Measurements from ENCODE around the gene NTM. TPM values are rescaled to one million over a fixed set of nuclear protein-coding genes. Genes with fewer than 3 reads are reported as not detected.

The NTM gene
- total RNA-seq, 1 experiment from 2014 or later, result 9.9 TPM

DNA sequence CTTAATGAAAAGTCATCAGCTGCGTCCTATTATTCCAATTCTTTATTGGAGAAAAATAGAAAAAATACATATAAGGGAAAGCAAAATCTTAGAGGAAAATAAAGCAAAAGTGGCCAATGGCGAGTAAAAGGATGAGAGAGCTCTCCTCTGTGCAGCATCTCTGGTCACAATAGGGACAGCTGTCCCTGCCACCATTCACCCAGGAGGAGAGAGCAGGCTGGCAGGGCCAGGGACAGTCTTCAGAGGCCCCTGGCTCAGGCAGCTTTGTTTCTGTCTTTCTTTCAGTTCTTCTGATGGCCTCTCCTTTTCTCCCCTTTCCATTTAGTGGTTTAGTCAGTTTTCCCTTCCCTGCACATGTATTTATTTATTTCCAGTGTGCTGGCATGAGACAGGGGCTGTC lies 941.3 kb downstream of the NTM start:
- Histone ChIP-seq H4K8ac (replicated peaks; ENCODE audit: insufficient read length, low read depth, low read length) (no peak overlapping the region), H3K79me1 (ENCODE audit: insufficient read depth, low read depth, low read length, poor library complexity, severe bottlenecking) (no peaks in the 10 kb centered on the region), H3K4me1 (ENCODE audit: insufficient read depth, low read length) (no peaks in the 10 kb centered on the region), H3K56ac (ENCODE audit: insufficient read length, low read depth, low read length) (no peak overlapping the region), H4K20me1 (ENCODE audit: control insufficient read depth, insufficient read depth, insufficient read length) (no peaks in the 10 kb centered on the region), H3T11ph (ENCODE audit: low read length) (no peak overlapping the region), H3K79me2 (ENCODE audit: insufficient read depth, low read length) (no peaks in the 10 kb centered on the region), H3K9ac (ENCODE audit: extremely low read depth, insufficient read length, low read length) (no peak overlapping the region), H3K4ac (ENCODE audit: low read depth, low read length) (no peak overlapping the region), H2BK120ac (ENCODE audit: low read depth, low read length, poor library complexity, severe bottlenecking) (no peak overlapping the region), H2BK12ac (ENCODE audit: insufficient read length, low read depth, low read length) (no peak overlapping the region), H4K5ac (ENCODE audit: insufficient read length, low read depth, low read length) (no peak overlapping the region), H2BK20ac (ENCODE audit: low read depth, low read length, poor library complexity, severe bottlenecking) (no peak overlapping the region), H3K27me3 (ENCODE audit: insufficient read depth, low read length) (no peaks in the 10 kb centered on the region), H3K14ac (ENCODE audit: insufficient read depth, low read length) (no peak overlapping the region), H2BK15ac (ENCODE audit: low read depth, low read length) (no peak overlapping the region), H3K18ac (ENCODE audit: insufficient read length, low read depth, low read length) (no peak overlapping the region), H3K23ac (ENCODE audit: insufficient read length, low read depth, low read length) (no peak overlapping the region), H4K91ac (ENCODE audit: insufficient read length, low read depth, low read length) (no peak overlapping the region), H3K9me3 (ENCODE audit: control insufficient read depth, low read depth, low read length) (no peaks in the 10 kb centered on the region), H3K27ac (ENCODE audit: insufficient read length, low read depth, low read length) (no peak overlapping the region), H3K4me2 (ENCODE audit: insufficient read depth, insufficient read length, low read length) (no peak overlapping the region), H2AFZ (ENCODE audit: low read length) (no peak overlapping the region), H2BK5ac (ENCODE audit: insufficient read length, low read length) (no peak overlapping the region), H2AK5ac (ENCODE audit: insufficient read length, low read length) (no peak overlapping the region), H3K23me2 (ENCODE audit: insufficient read length, low read depth, low read length, poor library complexity, severe bottlenecking) (no peaks in the 10 kb centered on the region)
- no peak for DNase-seq
- no peak overlapping the region for H3K27ac Mint-ChIP-seq
- H3K27me3 Mint-ChIP-seq (ENCODE audit: low read depth), result no peaks in the 10 kb centered on the region; the same call in 1 of the 2 replicates
- H3K4me3 Mint-ChIP-seq, result no peak overlapping the region
- H3K9me3 Mint-ChIP-seq, result no peaks in the 10 kb centered on the region
- H3K36me3 Mint-ChIP-seq (ENCODE audit: insufficient read depth in 1 of 3, low read depth in 3 of 3), result peaks cover 0 to 2% (median 0%) of the 10 kb centered on the region in 3 experiments; a peak in 1 of 7 replicates
- peaks cover 7 to 8% of the 10 kb centered on the region in 2 experiments for H3K4me1 Mint-ChIP-seq
- no CpG with 5 or more reads among the region's 2 CpGs for WGBS (ENCODE audit: extremely low coverage, insufficient read length, low lambda C conversion rate)
- TF ChIP-seq, protein P1, sequence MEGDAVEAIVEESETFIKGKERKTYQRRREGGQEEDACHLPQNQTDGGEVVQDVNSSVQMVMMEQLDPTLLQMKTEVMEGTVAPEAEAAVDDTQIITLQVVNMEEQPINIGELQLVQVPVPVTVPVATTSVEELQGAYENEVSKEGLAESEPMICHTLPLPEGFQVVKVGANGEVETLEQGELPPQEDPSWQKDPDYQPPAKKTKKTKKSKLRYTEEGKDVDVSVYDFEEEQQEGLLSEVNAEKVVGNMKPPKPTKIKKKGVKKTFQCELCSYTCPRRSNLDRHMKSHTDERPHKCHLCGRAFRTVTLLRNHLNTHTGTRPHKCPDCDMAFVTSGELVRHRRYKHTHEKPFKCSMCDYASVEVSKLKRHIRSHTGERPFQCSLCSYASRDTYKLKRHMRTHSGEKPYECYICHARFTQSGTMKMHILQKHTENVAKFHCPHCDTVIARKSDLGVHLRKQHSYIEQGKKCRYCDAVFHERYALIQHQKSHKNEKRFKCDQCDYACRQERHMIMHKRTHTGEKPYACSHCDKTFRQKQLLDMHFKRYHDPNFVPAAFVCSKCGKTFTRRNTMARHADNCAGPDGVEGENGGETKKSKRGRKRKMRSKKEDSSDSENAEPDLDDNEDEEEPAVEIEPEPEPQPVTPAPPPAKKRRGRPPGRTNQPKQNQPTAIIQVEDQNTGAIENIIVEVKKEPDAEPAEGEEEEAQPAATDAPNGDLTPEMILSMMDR (conservative IDR thresholded peaks at IDR 0.05), result no peak
